LNCAP (cell line): Measurements from ENCODE around the gene GABPA.

Experiments used
- TF ChIP-seq, protein P1 (sequence below): fragments of 450-650 bp; IDR thresholded peaks from 2 replicates; pipeline ENCODE4 v1.5.1; 2017; ENCODE audit warnings: mild to moderate bottlenecking

The GABPA gene

DNA sequence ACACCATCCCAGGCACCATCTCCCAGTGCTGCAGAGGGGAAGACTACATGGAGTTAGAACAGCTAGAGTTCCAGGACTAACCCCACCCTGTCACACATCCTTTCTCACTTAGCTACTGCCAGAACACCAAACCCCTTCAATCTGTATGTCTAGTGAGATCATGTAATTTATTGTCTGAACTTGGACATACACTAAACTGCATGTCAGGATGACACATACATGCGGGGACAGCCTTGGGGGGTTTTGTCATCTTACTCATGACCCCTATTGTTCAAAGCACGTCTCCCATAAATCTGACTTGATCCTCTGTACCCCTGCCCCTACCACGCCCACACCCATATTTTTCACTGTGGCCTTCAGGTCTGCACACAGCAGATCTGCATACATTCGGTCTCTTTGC is 71.3 kb downstream of the GABPA start:
- TF ChIP-seq, protein P1, sequence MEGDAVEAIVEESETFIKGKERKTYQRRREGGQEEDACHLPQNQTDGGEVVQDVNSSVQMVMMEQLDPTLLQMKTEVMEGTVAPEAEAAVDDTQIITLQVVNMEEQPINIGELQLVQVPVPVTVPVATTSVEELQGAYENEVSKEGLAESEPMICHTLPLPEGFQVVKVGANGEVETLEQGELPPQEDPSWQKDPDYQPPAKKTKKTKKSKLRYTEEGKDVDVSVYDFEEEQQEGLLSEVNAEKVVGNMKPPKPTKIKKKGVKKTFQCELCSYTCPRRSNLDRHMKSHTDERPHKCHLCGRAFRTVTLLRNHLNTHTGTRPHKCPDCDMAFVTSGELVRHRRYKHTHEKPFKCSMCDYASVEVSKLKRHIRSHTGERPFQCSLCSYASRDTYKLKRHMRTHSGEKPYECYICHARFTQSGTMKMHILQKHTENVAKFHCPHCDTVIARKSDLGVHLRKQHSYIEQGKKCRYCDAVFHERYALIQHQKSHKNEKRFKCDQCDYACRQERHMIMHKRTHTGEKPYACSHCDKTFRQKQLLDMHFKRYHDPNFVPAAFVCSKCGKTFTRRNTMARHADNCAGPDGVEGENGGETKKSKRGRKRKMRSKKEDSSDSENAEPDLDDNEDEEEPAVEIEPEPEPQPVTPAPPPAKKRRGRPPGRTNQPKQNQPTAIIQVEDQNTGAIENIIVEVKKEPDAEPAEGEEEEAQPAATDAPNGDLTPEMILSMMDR, result no peak

DNA sequence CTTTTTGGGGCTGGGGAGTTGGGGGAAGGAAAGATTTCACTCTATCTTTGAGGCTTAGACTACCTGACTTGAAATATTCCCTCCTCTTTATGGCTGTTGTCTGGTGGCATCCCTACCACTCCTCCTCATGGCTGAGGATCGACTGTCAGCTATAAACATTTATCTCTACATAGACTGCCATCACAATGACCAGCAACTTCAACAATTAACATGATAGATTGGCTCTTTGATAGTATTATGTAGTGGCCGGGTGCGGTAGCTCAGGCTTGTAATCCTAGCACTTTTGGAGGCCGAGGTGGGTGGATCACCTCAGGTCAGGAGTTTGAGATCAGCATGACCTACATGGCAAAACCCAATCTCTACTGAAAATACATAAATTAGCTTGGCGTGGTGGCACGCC is 72.4 kb downstream of the GABPA start:
- TF ChIP-seq, protein P1, result no peak

DNA sequence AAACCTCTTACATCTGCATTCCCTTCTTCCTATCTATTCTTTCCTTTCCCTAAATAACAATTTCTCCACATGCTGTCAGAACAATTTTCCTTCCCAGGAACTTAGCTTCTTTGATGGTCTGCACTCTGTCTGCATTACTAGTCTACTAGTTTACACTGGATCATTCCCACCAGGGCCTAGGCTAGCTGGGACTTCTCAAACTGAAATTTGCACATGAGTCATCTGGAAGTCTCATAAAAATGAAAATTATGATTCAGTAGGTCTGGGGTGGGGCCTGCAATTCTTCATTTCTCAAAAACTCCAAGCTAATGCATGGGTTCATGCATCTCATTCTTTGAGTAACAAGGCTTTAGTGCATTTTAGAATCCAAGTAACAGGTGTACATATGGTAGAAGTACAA is 74.2 kb downstream of the GABPA start:
- TF ChIP-seq, protein P1, result no peak

DNA sequence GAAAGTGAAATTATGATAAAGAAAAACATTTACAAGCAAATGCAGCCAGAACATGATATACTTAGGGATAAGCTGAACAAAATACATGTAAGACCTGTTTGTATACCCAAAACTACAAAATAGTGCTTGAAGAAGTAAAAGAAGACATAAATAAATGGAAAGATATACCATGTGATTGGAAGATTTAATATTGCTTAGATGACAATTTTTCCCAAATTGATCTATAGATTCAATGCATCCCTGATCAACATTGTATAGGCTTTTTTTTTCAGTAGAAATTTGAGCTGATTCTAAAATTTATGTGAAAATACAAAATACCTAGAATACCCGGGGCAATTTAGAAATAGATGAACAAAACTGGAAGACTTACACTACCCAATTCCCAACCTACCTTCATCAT is 76.4 kb downstream of the GABPA start:
- TF ChIP-seq, protein P1, result no peak

DNA sequence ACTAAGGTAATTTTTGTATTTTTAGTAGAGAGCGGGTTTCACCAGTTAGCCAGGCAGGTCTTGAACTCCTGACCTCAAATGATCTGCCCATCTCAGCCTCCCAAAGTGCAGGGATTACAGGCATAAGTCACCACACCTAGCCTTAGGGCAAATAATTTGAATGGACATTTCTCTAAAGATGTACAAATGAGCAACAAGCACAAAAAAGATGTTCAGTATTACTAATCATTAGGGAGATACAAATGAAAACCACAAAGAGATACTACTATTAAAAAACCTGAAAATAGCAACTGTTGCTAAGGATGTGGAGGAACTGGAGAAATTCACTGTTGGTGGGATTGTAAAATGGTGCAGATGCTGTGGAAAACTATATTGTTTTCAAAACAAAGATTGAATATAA is 79.1 kb downstream of the GABPA start:
- TF ChIP-seq, protein P1, result no peak

DNA sequence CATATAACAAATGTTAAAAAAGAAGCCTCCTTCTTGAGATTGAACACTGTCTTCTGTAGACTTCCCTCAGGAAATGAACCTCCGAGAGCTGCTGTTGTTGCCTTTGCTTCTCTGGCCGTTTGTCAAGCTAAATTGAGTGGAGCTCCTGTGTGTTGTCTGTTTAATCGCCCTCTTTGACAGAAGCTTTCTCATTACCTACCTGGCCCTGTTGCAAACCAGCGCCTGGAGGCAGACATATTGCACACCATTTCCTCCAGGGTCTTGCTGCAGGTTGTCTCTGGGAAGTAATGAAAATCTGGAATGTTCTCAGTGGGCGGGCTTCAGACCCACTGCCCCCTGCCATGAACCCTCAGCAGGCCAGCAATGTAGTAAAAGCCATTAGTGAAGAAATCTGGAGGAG is 83.3 kb downstream of the GABPA start:
- TF ChIP-seq, protein P1, result no peak

DNA sequence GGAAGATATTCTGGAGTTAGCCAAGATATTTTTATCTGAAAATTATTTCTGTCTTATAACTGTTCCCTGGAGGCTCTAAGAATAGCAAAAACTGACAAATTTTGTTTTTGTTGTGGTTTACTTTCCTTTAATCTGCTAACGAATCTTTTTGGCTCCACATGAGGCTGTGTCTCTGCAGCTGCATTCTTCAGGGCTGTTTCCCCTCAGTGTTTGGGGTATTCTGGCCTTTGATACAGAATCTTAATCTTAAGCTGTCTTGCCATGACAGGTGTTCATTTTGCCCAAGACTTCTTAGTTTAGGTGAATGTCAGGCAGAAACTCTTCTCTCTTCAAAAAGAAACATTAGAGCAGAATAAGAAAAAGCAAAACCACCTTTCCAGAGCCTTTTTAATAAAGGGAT is 83.8 kb downstream of the GABPA start:
- TF ChIP-seq, protein P1, result no peak
